ENCODE measurements around the gene KIF6.

Gene KIF6

DNA sequence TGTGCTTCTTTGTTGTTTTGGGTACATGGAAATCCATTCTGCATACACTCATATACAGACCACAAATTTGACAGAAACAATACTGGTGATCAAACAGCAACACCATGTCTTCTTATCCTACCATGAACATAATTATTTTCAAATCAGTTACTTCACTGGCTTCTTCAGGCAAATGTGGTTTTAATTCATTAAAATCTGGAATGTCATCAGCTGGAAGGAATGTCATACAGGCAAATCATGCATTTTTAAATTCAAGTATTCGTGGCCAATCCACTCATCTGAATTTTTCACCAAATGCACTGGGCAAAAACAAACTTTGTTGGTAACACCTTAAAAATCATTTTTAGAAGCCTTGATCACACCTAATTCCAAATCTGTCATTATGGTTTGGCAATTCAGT lies 59.3 kb downstream of the KIF6 start:
- no peak for DNase-seq (ENCODE audit: low read depth)

- DNase-seq (ENCODE audit: low read depth) = no peak
These were observed 61.0 kb downstream of the KIF6 start for GRCh38 chr6:39664173-39664572.

DNA sequence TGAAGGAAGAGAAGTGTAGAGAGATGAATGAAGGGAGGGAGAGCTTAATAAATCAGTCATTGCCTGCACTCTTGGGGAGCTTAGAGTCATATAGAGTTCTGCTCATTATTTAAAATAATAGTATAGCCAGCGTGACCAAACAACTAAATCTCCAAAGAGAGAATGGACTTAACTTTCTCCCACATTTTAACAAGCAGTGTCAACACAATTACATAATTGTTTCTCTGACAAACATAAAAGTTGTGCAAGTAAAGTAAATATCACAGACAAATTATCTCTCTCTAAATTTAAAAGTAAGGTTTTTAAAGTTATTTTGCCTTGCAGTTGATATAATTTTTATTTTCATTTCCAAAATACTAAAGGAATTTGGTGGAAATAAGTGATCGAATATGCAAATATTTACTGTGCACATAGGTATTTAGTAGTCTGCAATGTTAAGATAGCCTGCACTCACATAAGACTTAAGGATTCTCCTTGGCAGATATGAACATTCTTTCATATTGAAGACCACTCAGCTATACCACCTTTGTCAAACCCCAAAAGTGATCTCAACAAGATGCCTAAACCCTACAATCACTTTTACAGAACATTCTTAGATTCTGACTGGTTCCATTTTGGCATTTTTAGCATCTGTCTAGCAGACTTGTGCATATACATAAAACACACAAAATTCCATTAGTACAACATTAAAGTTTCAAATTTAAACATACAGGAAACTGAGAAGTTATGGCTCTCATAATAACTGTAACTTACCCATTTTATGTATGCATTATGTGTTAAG lies 67.7 kb downstream of the KIF6 start:
- DNase-seq (ENCODE audit: low read depth) = no peak

DNA sequence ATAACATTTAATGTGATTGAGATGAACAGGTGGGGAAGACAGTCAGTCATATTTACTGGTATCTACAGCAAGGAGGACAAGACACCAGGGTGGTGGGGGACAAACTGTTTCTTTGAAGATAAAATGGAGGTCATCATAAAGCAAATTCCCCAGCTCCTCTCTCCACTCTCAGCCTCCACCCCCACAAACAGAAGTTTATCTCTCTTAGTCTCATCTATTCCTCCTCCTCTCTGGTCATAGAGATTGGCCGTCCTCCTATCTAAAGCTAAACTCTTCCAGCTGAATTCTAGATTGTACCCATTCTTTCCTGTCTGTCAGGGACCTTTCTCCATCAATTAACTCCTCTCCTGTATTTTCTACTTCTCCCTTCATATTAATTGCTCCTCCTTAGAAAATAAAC lies 71.1 kb downstream of the KIF6 start:
- no peak for DNase-seq (ENCODE audit: low read depth)

- no peak for DNase-seq (ENCODE audit: low read depth)
These were observed 71.6 kb downstream of the KIF6 start for GRCh38 chr6:39653612-39654011.

- no peak for DNase-seq (ENCODE audit: low read depth)
These were observed 75.2 kb downstream of the KIF6 start for GRCh38 chr6:39649996-39650395.

DNA sequence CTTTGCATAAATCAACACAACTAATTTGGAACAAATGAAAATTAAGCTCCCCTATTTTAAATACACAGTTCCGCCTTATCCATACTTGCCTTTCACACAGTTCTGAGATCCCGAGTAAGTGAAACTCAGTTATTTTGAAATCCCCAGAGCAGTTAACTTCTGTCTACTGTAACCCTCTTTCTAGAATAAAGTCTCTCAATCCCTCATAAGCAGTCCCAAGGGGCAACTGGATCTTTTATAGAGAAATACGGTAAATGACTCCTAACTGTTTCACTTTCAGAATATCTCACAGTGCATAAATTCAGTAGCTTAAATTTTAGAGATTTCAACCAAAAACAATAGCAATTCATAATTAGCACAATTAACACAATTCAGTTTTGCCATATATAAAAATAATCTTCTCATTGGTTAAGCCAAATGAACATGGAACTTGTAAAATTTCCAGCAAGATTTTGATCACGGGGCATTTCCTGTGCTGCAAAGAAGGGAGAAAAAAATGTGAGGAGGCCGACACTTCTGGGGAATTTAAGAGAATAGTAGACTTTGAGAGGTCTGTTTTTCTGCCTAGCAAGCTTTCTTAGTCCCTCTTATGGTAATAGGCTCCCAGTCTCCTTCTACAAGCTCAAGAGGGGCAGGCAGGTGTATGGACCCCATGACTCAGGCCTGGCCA lies 78.3 kb downstream of the KIF6 start:
- DNase-seq (ENCODE audit: low read depth) = no peak

GRCh38 chr6:39642270-39642669 lies 82.9 kb downstream of the KIF6 start:
- no peak for DNase-seq (ENCODE audit: low read depth)

- DNase-seq (ENCODE audit: low read depth) = no peak
These were observed 86.9 kb downstream of the KIF6 start for GRCh38 chr6:39638126-39638822.

DNA sequence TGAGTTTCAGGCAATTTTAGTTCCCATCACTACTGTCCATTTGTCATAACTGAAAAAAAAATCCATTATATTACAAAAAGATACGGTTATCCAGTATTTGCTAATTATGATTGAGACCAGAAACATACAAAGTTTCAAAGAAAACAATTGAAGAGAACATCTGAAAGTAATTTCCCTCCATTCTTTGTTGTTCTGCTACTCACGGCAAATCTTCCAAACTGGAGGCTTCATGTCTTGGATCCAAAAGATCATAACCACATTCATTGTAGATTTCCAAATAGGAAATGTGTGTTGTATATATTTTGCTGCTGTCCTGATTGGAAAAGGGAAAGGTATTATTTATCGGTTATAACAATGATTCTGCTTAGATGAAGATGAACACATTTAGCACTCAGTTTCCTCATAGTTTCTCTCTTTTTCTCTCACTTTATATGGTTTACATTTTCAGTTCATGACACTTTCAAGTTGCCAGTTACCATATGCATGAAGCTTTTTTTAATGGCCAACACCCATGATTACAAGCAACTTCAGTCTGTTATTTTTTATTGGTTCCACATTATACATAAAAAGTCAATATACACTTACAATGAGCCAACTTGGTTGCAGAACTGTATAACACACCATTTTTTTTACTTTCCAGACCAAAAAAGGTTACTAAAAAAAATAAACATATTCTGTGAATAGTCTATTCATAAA lies 90.4 kb downstream of the KIF6 start:
- no peak for DNase-seq (ENCODE audit: low read depth)

DNA sequence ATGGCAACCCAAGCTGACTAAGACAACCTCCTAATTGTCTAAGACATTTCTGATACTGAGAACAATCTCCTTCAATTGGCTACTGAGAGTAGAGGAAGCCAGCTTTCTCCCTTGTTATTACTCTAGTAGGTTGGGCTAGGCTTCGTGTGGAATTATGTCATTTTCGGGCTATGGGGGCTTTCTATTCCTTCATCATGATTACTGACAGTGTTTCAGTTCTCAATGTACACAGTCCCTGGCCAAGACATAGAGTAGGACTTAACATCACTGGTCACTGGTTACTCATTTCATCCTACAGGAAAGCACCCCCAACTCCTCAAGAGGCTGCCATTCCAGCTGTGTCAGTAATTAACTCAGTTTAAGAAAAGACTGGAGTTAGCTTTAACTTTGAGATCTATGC lies 100.0 kb downstream of the KIF6 start:
- DNase-seq (ENCODE audit: low read depth) = no peak

- DNase-seq (ENCODE audit: low read depth) = no peak
These were observed 101.5 kb downstream of the KIF6 start for GRCh38 chr6:39623750-39624149.

- no peak for DNase-seq (ENCODE audit: low read depth)
These were observed 107.7 kb downstream of the KIF6 start for GRCh38 chr6:39617520-39617919.

DNA sequence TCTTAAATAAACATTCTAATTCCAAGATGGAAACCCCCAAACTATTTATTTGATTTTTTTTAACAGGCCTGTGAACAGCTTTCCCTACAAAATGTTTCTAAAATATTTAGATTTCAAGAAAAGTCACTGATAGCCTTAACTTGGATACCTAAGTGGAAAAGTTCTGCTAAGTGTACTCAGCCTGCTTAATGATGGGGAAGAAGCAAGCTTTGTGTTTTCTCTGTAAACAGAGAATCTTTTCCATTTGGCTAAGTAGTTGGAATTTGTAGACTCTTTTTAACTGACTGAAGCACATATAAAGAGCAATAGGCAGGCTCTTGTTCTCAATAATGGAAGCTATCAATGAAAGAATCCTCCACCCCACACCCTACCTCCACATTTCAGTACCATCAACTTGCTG lies 108.2 kb downstream of the KIF6 start:
- DNase-seq (ENCODE audit: low read depth) = no peak

DNA sequence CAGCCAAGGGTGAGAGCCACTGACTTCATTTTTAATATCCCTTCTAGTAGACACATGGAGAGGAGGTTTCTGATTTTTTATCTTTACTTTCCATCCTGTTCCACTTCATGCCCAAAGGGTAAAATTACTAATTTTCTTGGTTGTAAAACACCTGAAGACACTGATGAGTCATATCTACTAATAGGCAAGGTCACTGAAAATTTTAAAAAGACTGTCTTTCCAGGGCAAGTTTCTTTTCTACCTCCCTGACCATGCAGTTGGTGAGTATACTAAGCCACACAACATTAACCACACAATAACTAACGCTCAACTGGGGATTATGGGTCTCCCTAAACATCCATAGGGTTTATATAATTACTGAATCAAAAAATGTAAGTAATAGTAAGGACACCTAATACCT lies 109.6 kb downstream of the KIF6 start:
- no peak for DNase-seq (ENCODE audit: low read depth)

- no peak for DNase-seq (ENCODE audit: low read depth)
These were observed 110.7 kb downstream of the KIF6 start for GRCh38 chr6:39614393-39614950.

GRCh38 chr6:39610221-39610620 lies 115.0 kb downstream of the KIF6 start:
- DNase-seq (ENCODE audit: low read depth) = no peak

DNA sequence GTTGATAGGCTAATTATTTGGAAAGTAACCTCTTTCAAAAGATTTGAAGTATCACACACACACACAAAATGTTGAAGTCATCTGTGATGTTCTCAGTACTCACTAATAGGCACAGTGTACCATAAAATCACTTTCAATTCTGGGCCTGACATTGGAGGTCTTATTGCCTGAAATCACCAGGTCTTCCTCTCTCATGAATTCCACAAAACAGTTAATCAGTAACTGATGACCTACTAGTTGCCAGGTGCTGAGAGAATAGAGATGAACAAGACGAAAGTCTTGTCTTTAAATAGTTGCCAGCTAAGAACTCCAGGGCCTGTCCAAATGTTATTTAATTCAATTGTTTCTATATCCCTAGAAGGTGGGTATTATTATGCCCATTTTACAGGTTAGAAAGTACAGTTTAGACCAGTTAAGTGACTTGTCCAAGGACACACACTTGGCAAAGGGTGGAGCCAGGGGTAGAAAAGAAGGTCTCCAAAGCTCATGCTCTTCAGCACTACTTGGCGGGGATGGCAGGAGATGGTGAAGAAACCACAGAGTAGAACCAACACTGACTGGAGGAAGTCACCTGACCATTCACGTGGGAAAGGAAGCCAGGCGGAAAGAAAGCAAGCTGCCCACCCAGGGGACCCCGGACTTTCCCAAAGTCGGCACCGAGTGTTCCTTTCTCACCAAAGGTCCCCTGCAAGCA lies 116.4 kb downstream of the KIF6 start:
- no peak for DNase-seq (ENCODE audit: low read depth)

DNA sequence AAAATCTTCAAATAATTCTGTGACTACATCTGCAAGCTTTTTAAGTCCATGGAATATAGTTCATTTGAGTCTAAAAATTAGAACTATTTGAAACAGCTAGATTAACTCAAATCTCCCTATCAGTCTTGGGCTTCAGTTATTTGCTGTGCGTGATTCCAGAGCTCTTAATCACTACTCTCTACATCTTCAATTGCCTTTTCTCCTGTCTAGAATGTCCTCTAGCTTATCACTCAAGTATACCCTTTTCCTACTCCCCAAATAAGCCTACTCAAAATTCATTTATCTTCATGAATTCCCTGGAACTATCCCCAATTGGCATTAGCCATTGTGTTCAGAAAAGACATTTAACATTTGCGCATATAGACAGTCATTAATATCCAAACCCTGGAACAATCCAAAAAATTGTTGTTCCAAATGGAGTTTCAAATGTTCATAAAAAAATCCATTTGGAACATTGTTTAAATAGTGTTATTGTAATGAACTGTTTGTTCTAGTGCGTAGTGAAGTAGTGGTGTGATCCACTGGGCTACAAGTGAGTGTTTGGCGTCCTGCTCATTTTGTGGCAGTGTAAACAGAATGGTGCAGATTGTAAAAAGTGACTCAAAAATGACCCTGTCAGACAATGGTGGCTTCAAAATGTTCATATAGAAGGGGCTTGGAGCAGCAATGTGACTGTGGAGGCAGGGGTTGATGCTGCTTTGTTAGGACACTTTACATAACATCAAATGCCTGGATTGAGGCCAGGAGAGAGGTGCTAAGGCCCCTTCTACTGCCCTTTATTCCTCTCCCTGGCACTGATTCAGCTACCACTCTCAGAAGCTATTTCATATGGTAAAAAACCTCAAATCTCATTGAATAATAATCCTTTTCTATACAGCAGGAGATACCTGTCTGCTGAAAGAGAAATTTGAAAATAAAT lies 122.3 kb downstream of the KIF6 start:
- DNase-seq (ENCODE audit: low read depth) = no peak

DNA sequence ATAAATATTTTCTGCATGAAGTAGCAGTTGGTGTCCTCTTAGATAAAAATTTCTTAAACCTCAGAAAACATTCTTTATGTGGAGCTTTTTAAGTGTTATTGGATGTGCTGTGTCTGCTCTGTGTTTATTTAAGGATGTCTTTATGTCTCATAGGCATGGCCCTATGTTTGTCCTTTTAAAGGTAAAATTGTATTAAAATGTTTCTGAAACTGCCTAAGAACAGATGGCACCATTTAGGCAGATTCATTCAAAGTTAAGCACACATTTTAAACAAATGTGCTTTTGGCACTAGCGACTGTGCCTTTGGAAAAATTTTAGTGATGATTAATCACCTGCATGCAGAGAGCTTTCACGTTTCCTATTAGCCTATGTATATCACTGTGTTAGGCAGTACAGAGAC lies 125.2 kb downstream of the KIF6 start:
- DNase-seq (ENCODE audit: low read depth) = no peak

GRCh38 chr6:39599341-39599740 lies 125.9 kb downstream of the KIF6 start:
- DNase-seq (ENCODE audit: low read depth) = no peak
